Panc1 (cell line): Measurements from ENCODE around the gene TMEM154. TPM values are rescaled to one million over a fixed set of nuclear protein-coding genes. Genes with fewer than 3 reads are reported as not detected.

Experiments
- ATAC-seq: fragments of 200-7000 bp; cut with Tn5 transposase; 2 replicates; pipeline ENCODE4 v1.9.1; 2020; ENCODE audit warnings: mild to moderate bottlenecking, moderate library complexity
- BruUV-seq: library from RNA; stranded (reverse); fragments of 400-500 nt; replicated peaks from 2 replicates; lab custom pipeline; 2021; lab: Mats Ljungman, UMichigan
- CTCF ChIA-PET: fragments of 300-600 bp; sonication (Branson Sonifier 250); formaldehyde crosslinking; loops from one replicate; lab custom pipeline; 2022; ENCODE audit warnings: antibody characterized with exemption; lab: Charles Lee
- POLR2A ChIA-PET: fragments of 300-600 bp; sonication (Branson Sonifier 250); formaldehyde crosslinking; loops from one replicate; lab custom pipeline; 2022; ENCODE audit warnings: antibody characterized with exemption; lab: Charles Lee
- DNase-seq: peaks from one replicate; pipeline ENCODE4 v3.0.0-alpha.2; 2010; ENCODE audit warnings: low read depth, low spot score
- H3K27ac ChIP-seq: 2 replicates; pipeline ENCODE4 v1.5.1; 2011; ENCODE audit warnings: mild to moderate bottlenecking, low read length, inconsistent platforms
- H3K27me3 ChIP-seq: fragments of 200-500 bp; sonication (Bioruptor generic); 2 replicates; pipeline ENCODE4 v1.6.0; 2014; ENCODE audit warnings: low read length, inconsistent platforms; ENCODE audit not compliant: control insufficient read depth, insufficient read depth
- H3K36me3 ChIP-seq: fragments of 200-500 bp; sonication (Bioruptor generic); 2 replicates; pipeline ENCODE4 v1.5.1; 2014; ENCODE audit warnings: inconsistent platforms, mild to moderate bottlenecking, low read length, moderate library complexity; ENCODE audit not compliant: control insufficient read depth, insufficient read depth
- H3K4me1 ChIP-seq: 2 replicates; pipeline ENCODE4 v1.5.1; 2011; ENCODE audit warnings: inconsistent platforms, mild to moderate bottlenecking, low read length, moderate library complexity; ENCODE audit not compliant: control insufficient read depth, insufficient read depth
- H3K4me3 ChIP-seq, 2 experiments: 2 replicates each; pipeline ENCODE4 v1.5.1; 2011 to 2012; ENCODE audit warnings: low read depth in 2 of 2, low read length in 2 of 2, mild to moderate bottlenecking in 2 of 2, inconsistent platforms in 1 of 2, moderate library complexity in 1 of 2
- H3K9me3 ChIP-seq: fragments of 200-500 bp; sonication (Bioruptor generic); 2 replicates; pipeline ENCODE4 v1.5.1; 2014; ENCODE audit warnings: low read depth, mild to moderate bottlenecking, inconsistent platforms, low read length, moderate library complexity; ENCODE audit not compliant: control insufficient read depth, insufficient read depth
- CTCF ChIP-seq: fragments of 450-650 bp; IDR thresholded peaks from 2 replicates; pipeline ENCODE4 v1.5.1; 2017; ENCODE audit warnings: mild to moderate bottlenecking
- POLR2AphosphoS5 ChIP-seq: IDR thresholded peaks from 2 replicates; pipeline ENCODE4 v1.6.1; 2012; ENCODE audit warnings: mild to moderate bottlenecking, low read depth, low read length, moderate library complexity
- REST ChIP-seq, 2 experiments: IDR thresholded peaks; 2 replicates each; pipeline ENCODE4 v1.6.1; 2011 to 2012; ENCODE audit warnings: low read depth in 2 of 2, control low read depth in 1 of 2, low read length in 1 of 2, mild to moderate bottlenecking in 1 of 2, moderate library complexity in 1 of 2; ENCODE audit not compliant: insufficient read depth in 1 of 2
- SIN3A ChIP-seq: IDR thresholded peaks from 2 replicates; pipeline ENCODE4 v1.6.1; 2012; ENCODE audit warnings: low read depth, mild to moderate bottlenecking, low read length, moderate library complexity, borderline replicate concordance; ENCODE audit not compliant: insufficient read depth
- TCF7L2 ChIP-seq: IDR thresholded peaks from 2 replicates; pipeline ENCODE4 v1.6.1; 2011; ENCODE audit warnings: mild to moderate bottlenecking, low read depth, low read length, inconsistent platforms
- in situ Hi-C: cut with HindIII; loops from 2 replicates; pipeline ENCODE4 v1.10.0; 2016; ENCODE audit warnings: low sequenced_read_pairs, low pct_unique_long_range_greater_than_20kb
- intact Hi-C: fragments of 100-400 bp; cut with micrococcal nuclease; formaldehyde crosslinking; loops from one replicate; pipeline ENCODE4 v1.10.0; 2022; ENCODE audit not compliant: unreplicated experiment
- total RNA-seq: library from RNA; stranded (reverse); gene quantifications from one replicate; pipeline ENCODE4 v1.2.1, GENCODE V29; 2021; ENCODE audit not compliant: unreplicated experiment

Gene TMEM154
- total RNA-seq, 1 experiment from 2014 or later, result 0.15 TPM

GRCh38 chr4:152613841-152614721 is 65.7 kb downstream of the TMEM154 start:
- TF ChIP-seq TCF7L2, result no peak
- TF ChIP-seq SIN3A, result no peak
- TF ChIP-seq POLR2AphosphoS5, result no peak
- no peak for TF ChIP-seq CTCF
- TF ChIP-seq REST (IDR thresholded peaks at IDR 0.05; ENCODE audit: insufficient read depth in 1 of 2, low read depth in 2 of 2, low read length in 1 of 2), result no peak
- Histone ChIP-seq H3K4me1 (no peaks in the 10 kb centered on the region), H3K36me3 (no peaks in the 10 kb centered on the region), H3K27me3 (peaks cover 2% of the 10 kb centered on the region; the same call in 1 of the 2 replicates), H3K4me3 (no peak overlapping the region), H3K9me3 (no peaks in the 10 kb centered on the region), H3K27ac (no peak overlapping the region)
- intact Hi-C loops (no loop called here), in situ Hi-C loops (no loop called here)
- no peak for DNase-seq
- no peak for ATAC-seq
- BruUV-seq, result no TSS peak
- ChIA-PET POLR2A (no interaction called here), CTCF (no interaction called here)

DNA sequence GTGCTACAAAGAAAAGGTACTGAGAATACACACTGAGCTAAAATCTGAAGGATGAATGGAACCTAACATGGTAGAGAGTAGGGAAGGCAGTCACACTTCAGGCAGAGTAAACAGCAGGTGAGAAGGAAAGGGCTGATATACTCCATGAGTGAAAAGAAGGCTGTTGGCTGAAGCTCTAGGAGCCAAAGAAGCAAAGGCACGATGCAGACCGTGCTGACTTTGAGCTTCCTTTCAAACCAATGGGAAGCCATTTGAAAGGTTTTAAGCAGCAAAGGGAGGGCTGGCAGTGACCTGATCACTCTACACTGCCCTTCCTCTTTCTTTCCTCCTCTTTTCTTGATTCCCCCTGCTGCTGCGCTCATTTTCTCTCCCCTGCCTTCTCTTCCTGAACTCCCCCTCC is 66.4 kb downstream of the TMEM154 start:
- DNase-seq (no peak), ATAC-seq (no peak)
- Histone ChIP-seq H3K9me3 (no peaks in the 10 kb centered on the region), H3K27me3 (peaks cover 2% of the 10 kb centered on the region; the same call in 1 of the 2 replicates), H3K36me3 (no peaks in the 10 kb centered on the region), H3K27ac (no peak overlapping the region), H3K4me1 (no peaks in the 10 kb centered on the region), H3K4me3 (no peak overlapping the region)
- CTCF ChIA-PET, result no interaction called here
- POLR2A ChIA-PET, result no interaction called here
- no TSS peak for BruUV-seq
- in situ Hi-C loops, result no loop called here
- TF ChIP-seq SIN3A, result no peak
- TF ChIP-seq REST (IDR thresholded peaks at IDR 0.05; ENCODE audit: insufficient read depth in 1 of 2, low read depth in 2 of 2, low read length in 1 of 2), result no peak
- no peak for TF ChIP-seq CTCF
- TF ChIP-seq POLR2AphosphoS5, result no peak
- no peak for TF ChIP-seq TCF7L2
- intact Hi-C loops, result no loop called here
